ENCODE measurements around the gene BRCA1. TPM values are rescaled to one million over a fixed set of nuclear protein-coding genes. Genes with fewer than 3 reads are reported as not detected.
"Not testable (repeated sequence)": the region's sequence is repeated elsewhere in the genome, so short reads cannot be mapped to it uniquely, and the experiment has no call there.

The BRCA1 gene
- total RNA-seq, 1 donor: 3.4 TPM

DNA sequence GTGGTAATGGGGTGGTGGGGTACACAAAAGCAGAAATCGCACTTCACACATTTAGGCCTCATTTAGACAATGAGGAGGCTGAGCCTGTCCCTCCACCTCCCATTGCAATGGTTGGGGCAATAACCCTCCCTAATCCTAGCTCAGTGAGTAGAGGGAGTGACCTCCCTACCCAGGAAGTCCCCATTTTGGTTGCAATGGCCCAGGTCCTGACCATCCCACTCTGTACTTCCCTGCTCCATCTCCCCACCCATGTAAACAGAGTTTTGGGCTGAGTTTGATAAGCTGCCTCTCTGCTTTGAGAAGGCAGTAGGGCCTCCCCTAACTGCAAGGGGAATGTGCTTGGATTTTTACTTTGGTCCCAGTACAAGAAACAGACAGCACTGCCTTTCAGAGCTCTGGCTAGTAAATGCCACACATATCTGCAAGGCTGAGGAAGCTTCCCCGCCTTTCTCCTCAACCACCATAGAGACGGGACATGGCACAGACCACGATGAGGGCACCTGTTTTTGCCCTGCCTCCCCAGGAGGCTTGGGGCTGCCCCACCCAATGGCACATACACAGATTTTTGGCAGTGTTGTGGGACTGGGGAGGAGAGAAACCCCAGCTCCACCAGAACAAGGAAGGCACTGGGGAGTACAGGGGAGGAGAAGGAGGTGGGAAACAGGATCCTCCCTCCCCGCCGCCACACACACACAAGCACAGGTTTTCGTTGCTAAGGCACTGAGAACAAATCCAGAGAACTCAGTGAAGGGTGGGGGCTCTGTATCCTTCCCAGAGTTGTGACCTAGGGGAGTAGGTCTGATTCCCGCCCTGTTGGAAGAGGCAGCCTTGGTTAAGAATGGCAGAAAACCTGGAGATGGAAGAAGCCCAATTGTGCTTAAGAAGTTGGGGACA, 110.3 kb downstream of the BRCA1 start:
- Histone ChIP-seq H3K27me3 (ENCODE audit: insufficient read depth, low read length) (no peaks in the 10 kb centered on the region), H3K9me3 (ENCODE audit: low read depth, low read length) (no peaks in the 10 kb centered on the region), H3K4me3 (ENCODE audit: low read length) (no peak overlapping the region), H3K4me1 (ENCODE audit: insufficient read depth, low read length) (peaks cover 28% of the 10 kb centered on the region)

- Histone ChIP-seq H3K9me3 (ENCODE audit: low read depth, low read length) (no peaks in the 10 kb centered on the region), H3K4me3 (ENCODE audit: low read length) (no peak overlapping the region), H3K27me3 (ENCODE audit: insufficient read depth, low read length) (no peaks in the 10 kb centered on the region), H3K4me1 (ENCODE audit: insufficient read depth, low read length) (peaks cover 21% of the 10 kb centered on the region)
Observed at GRCh38 chr17:43014020-43014648, 111.0 kb downstream of the BRCA1 start.

- Histone ChIP-seq H3K4me1 (ENCODE audit: insufficient read depth, low read length) (peaks cover 21% of the 10 kb centered on the region), H3K4me3 (ENCODE audit: low read length) (no peak overlapping the region), H3K27me3 (ENCODE audit: insufficient read depth, low read length) (no peaks in the 10 kb centered on the region), H3K9me3 (ENCODE audit: low read depth, low read length) (no peaks in the 10 kb centered on the region)
Observed at GRCh38 chr17:43013296-43013695, 111.9 kb downstream of the BRCA1 start.

DNA sequence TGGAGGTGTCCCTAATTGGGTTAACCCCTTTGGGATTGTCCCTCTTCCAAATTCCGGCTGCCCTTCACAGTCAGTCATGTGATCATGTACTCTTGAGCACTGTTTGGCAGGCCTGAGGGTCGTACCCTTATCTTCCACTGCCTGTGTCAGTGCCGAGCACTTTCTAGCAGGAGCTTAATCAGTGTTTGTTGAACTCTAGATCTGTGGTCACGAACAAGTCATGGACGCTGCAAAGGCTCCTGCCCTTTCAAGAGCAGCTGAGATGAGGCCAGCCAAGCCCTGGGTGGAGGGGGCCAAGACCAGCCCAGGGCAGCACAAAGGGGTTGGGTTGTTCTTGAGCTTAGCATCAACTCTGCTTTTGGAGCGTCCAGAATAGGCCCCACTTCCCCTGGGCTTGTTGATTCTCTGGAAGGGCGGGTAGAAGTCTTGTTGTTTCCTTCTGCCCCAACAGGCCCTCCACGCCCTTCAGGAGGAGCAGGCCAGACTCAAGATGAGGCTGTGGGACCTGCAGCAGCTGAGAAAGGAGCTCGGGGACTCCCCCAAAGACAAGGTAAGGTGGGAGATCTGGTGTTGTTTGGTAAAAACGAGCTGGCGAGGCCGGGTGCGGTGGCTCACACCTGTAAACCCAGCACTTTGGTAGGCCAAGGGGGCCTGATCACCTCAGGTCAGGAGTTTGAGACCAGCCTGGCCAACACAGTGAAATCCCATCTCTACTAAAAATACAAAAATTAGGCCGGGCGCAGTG, 113.3 kb downstream of the BRCA1 start:
- Histone ChIP-seq H3K9me3 (ENCODE audit: low read depth, low read length) (no peaks in the 10 kb centered on the region), H3K4me3 (ENCODE audit: low read length) (no peak overlapping the region), H3K4me1 (ENCODE audit: insufficient read depth, low read length) (peaks cover 30% of the 10 kb centered on the region), H3K27me3 (ENCODE audit: insufficient read depth, low read length) (no peaks in the 10 kb centered on the region)

DNA sequence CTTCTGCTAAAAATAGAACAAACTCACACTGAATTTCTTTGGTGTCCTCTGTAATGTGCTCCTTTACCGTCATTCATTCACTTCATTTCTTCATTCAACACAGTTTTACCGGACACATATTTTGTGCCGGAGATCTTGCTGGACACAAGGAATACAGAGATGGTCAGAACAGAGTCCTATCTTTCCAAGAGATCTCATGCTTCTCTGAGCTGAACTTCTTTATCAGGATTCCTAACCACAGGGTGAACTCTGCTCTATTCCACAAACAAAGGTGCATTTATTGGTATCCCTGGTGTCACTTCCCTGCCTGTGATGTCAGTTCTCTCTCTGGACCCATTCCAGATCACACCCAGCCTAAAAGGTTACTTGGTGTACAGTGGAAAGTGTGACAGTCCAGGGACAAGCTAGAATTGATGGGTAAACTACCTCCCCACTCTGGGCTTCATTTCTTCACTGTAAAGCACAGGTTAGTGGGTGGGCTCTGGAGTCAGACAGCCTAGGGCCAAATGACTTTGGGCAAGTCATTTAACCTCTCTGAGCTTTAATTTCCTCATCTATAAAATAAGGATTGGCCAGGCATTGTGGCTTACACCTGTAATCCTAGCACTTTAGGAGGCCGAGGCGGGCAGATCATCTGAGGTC, 114.4 kb downstream of the BRCA1 start:
- no peak overlapping the region for H3K4me3 ChIP-seq (ENCODE audit: low read length)
- H3K27me3 ChIP-seq (ENCODE audit: insufficient read depth, low read length): no peaks in the 10 kb centered on the region
- H3K9me3 ChIP-seq (ENCODE audit: low read depth, low read length): no peaks in the 10 kb centered on the region
- peaks cover 36% of the 10 kb centered on the region for H3K4me1 ChIP-seq (ENCODE audit: insufficient read depth, low read length)

DNA sequence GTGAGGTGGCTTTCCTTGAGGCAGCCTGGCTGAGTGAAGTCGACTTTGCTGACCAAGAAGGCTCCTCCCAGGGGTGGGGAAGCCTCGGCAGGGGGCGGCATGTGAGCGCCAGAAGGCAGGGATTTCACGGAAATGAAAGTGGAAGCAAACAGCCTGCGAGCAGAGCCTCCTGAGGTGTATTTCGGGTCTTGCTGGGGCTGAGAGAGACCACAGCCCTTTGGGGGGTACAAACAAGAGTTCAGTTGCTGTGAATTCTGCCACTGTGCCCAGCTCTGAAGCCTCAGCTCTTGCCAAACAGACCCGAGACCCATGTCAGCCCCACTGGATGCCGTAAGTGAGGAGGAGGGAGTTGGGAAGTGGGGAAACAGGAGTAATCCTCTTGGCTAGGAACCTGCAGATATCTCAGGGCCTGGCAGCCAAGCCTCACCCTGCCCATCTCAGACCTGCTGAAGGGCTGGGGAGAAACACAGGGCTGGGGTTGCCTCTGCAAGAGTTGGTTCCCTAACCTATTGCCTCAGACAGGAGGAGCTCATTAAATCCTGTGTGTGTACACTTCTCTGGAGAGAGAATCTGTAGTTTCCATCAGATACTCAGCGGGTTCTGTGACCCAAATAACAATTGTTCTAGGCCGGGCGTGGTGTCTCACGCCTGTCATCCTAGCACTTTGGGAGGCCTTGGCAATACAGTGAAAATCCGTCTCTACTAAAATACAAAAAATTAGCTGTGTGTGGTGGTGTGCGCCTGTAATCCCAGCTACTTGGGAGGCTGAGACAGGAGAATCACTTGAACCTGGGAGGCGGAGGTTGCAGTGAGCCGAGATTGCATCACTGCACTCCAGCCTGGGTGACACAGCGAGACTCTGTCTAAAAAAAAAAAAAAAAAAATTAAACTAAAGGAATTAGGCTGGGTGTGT, 118.3 kb downstream of the BRCA1 start, which contains the start of gene IFI35:
Gene IFI35 (plus strand): TSS at position 146 of the 913 bp plus-strand sequence. CDS start 164 bp downstream, at position 310.
- no peaks in the 10 kb centered on the region for H3K9me3 ChIP-seq (ENCODE audit: low read depth, low read length)
- H3K4me3 ChIP-seq (ENCODE audit: low read length): peak within 1 kb of the TSS; percentile 82
- H3K4me1 ChIP-seq (ENCODE audit: insufficient read depth, low read length): peaks cover 35% of the 10 kb centered on the region
- no peaks in the 10 kb centered on the region for H3K27me3 ChIP-seq (ENCODE audit: insufficient read depth, low read length)

- Histone ChIP-seq H3K4me1 (ENCODE audit: insufficient read depth, low read length) (peaks cover 60% of the 10 kb centered on the region), H3K4me3 (ENCODE audit: low read length) (no peak overlapping the region), H3K9me3 (ENCODE audit: low read depth, low read length) (no peaks in the 10 kb centered on the region), H3K27me3 (ENCODE audit: insufficient read depth, low read length) (no peaks in the 10 kb centered on the region)
Observed at GRCh38 chr17:43003542-43004172, 121.5 kb downstream of the BRCA1 start.

DNA sequence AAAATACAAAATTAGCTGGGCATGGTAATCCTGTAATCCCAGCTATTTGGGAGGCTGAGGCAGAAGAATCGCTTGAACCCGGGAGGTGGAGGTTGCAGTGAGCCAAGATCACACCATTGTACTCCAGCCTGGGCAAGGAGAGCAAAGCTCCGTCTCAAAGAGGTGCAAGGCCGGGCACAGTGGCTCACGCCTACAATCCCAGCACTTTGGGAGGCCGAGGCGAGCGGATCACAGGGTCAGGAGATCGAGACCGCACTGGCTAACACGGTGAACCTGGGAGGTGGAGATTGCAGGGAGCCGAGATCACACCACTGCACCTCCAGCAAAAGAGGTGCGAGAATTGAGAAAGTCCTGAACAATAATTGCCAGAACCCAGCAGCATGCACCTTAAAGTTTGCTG, 124.3 kb downstream of the BRCA1 start:
- H3K4me3 ChIP-seq (ENCODE audit: low read length): not testable (repeated sequence)
- peaks cover 47% of the 10 kb centered on the region for H3K4me1 ChIP-seq (ENCODE audit: insufficient read depth, low read length)

DNA sequence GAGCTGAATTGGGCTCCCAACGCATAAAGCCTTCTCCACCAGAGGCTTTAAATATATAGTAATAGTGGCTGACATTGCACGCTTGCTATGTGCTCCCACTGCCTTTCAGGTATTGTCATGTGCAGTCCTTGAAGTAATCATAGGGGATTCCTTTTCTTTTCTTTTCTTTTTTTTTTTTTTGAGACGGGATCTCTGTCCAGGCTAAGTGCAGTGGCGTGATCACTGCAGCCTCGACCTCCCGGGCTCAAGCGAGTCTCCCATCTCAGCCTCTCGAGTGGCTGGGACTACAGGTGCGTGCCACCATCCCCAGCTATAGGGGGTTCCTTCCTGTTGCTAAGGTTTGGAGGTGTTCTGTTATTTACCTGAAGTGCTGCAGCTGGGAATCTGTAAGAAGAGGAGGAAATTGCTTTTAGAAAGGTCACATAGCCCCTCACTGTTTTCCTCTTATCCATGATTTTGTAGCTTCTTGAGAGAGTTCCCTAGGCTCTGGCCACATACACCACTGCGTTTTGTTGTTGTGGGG, 126.1 kb downstream of the BRCA1 start:
- Histone ChIP-seq H3K27me3 (ENCODE audit: insufficient read depth, low read length) (no peaks in the 10 kb centered on the region), H3K4me1 (ENCODE audit: insufficient read depth, low read length) (peaks cover 47% of the 10 kb centered on the region), H3K4me3 (ENCODE audit: low read length) (peak overlapping the region; percentile 97), H3K9me3 (ENCODE audit: low read depth, low read length) (no peaks in the 10 kb centered on the region)

More for the DNA sequence above, 124.3 kb downstream of the BRCA1 start:
- H3K9me3 ChIP-seq (ENCODE audit: low read depth, low read length); H3K27me3 ChIP-seq (ENCODE audit: insufficient read depth, low read length): not testable (repeated sequence)

DNA sequence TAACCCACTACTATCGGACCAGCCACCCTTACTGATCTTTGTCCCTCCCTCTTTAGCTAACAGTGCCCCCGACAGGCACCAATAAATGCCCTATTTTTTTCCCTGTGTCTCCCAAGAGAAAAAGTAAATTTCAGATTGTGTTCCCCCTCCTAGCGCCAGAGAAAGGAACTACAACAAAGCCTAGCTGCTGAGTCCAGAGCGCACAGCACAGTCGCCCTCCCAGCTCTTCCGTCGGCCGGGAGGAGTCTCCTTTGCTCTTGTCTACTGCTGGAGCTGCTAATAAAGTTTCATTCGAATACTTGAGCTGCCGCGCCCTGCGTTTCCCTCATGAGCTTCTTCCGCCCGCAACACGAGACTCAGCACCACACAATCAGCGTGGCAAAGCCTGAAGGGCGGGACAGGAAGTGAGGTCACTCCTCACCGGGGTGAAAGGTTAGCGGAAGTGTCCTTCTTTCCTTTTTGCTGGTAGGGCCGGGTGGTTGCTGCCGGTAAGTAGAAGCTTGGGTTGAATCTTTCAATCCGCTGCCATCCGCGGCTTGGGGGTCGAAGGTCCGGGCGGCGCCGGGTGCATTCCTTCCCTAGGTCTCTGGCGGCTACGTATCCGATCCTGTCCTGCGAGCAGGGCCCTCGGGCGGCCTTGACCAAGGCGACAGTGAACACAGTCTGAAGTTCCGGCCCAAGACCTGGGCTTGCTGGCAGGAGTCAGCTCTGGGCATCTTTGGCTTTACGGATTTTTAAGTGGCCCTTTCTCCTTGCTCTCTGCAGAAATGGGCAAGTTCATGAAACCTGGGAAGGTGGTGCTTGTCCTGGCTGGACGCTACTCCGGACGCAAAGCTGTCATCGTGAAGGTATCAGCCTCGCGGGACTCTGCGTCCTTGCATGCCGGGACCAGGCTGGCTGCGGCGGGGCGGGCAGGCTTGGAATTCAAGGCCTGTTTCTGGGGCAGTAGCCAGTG, 126.9 kb downstream of the BRCA1 start, which contains the start of gene RPL27:
Gene RPL27 (plus strand): TSS at position 436 of the 955 bp plus-strand sequence. CDS start 332 bp downstream, at position 768.
- H3K4me1 ChIP-seq (ENCODE audit: insufficient read depth, low read length): peaks cover 47% of the 10 kb centered on the region
- no peaks in the 10 kb centered on the region for H3K27me3 ChIP-seq (ENCODE audit: insufficient read depth, low read length)
- H3K4me3 ChIP-seq (ENCODE audit: low read length): peak within 1 kb of the TSS; percentile 97
- H3K9me3 ChIP-seq (ENCODE audit: low read depth, low read length): no peaks in the 10 kb centered on the region

GRCh38 chr17:42997390-42997983, 127.7 kb downstream of the BRCA1 start:
- H3K4me3 ChIP-seq (ENCODE audit: low read length): peak overlapping the region; percentile 97

More at GRCh38 chr17:42997390-42997983, 127.7 kb downstream of the BRCA1 start:
- Histone ChIP-seq H3K4me1 (ENCODE audit: insufficient read depth, low read length) (peaks cover 45% of the 10 kb centered on the region), H3K9me3 (ENCODE audit: low read depth, low read length) (no peaks in the 10 kb centered on the region), H3K27me3 (ENCODE audit: insufficient read depth, low read length) (no peaks in the 10 kb centered on the region)

Data from mononuclear cell (primary cell).